ENCODE data around the gene MID1.

MID1 gene

GRCh38 chrX:10415306-10416001 lies 204.9 kb downstream of the MID1 start:
- DNase-seq, result no peak

GRCh38 chrX:10414862-10415261 lies 205.5 kb downstream of the MID1 start:
- no peak for DNase-seq

GRCh38 chrX:10414156-10414824 lies 206.1 kb downstream of the MID1 start:
- DNase-seq, result no peak

GRCh38 chrX:10404436-10404835 lies 215.9 kb downstream of the MID1 start:
- DNase-seq, result no peak

- no peak for DNase-seq
These were observed 219.1 kb downstream of the MID1 start for GRCh38 chrX:10401239-10401638.

GRCh38 chrX:10399043-10399741 lies 221.2 kb downstream of the MID1 start:
- no peak for DNase-seq

GRCh38 chrX:10398215-10398614 lies 222.2 kb downstream of the MID1 start:
- no peak for DNase-seq

- DNase-seq, result no peak
These were observed 223.0 kb downstream of the MID1 start for GRCh38 chrX:10397349-10397748.

- no peak for DNase-seq
These were observed 224.7 kb downstream of the MID1 start for GRCh38 chrX:10395643-10396042.

All from activated CD4-positive, alpha-beta T cell treated with anti-CD3 and anti-CD28 coated beads, Interleukin-10, Interleukin-2, amounts not matched to agents 100 ng/mL and 50 ng/mL, durations not matched to agents 16 hours and 8 hours (primary cell).